Caki2 (cell line): ENCODE measurements around the gene MSI2. TPM values are rescaled to one million over a fixed set of nuclear protein-coding genes. Genes with fewer than 3 reads are reported as not detected.

Experiments used
- DNase-seq: peaks from one replicate; pipeline ENCODE4 v3.0.0-alpha.2; 2015; ENCODE audit warnings: low read depth
- in situ Hi-C: cut with HindIII; loops from 2 replicates; pipeline ENCODE4 v1.10.0; 2016; ENCODE audit warnings: low sequenced_read_pairs, low pct_unique_long_range_greater_than_20kb, mixed read lengths
- total RNA-seq: library from RNA; depleted of rRNA; stranded (reverse); fragments of >200 nt; shearing (Covaris generic); gene quantifications from 2 replicates; pipeline ENCODE4 v1.2.3, GENCODE V29; 2014; ENCODE audit warnings: low replicate concordance

The MSI2 gene
- total RNA-seq, 1 experiment from 2014 or later: 67.1 TPM

- no peak for DNase-seq
- in situ Hi-C loops: no loop called here
Measured at GRCh38 chr17:57585341-57586195, 329.2 kb downstream of the MSI2 start.

- DNase-seq: no peak
- in situ Hi-C loops: no loop called here
Measured at GRCh38 chr17:57586196-57586740, 329.9 kb downstream of the MSI2 start.

GRCh38 chr17:57586742-57587141 lies 330.4 kb downstream of the MSI2 start:
- in situ Hi-C loops: no loop called here
- DNase-seq: no peak

- in situ Hi-C loops: no loop called here
- no peak for DNase-seq
Measured at GRCh38 chr17:57587193-57587969, 331.1 kb downstream of the MSI2 start.

GRCh38 chr17:57588086-57588485 lies 331.8 kb downstream of the MSI2 start:
- in situ Hi-C loops: no loop called here
- DNase-seq: no peak

- peak; percentile 81 for DNase-seq
Measured at GRCh38 chr17:57589151-57590034, 333.1 kb downstream of the MSI2 start.

GRCh38 chr17:57593739-57594462 lies 337.6 kb downstream of the MSI2 start:
- DNase-seq: no peak
- in situ Hi-C loops: no loop called here

More at GRCh38 chr17:57589151-57590034, 333.1 kb downstream of the MSI2 start:
- in situ Hi-C loops: no loop called here

GRCh38 chr17:57594767-57595166 lies 338.4 kb downstream of the MSI2 start:
- no peak for DNase-seq
- in situ Hi-C loops: no loop called here

GRCh38 chr17:57595426-57595825 lies 339.1 kb downstream of the MSI2 start:
- DNase-seq: no peak
- in situ Hi-C loops: no loop called here

GRCh38 chr17:57595947-57596695 lies 339.8 kb downstream of the MSI2 start:
- in situ Hi-C loops: no loop called here

GRCh38 chr17:57597101-57597500 lies 340.8 kb downstream of the MSI2 start:
- in situ Hi-C loops: no loop called here
- DNase-seq: no peak

More at GRCh38 chr17:57595947-57596695, 339.8 kb downstream of the MSI2 start:
- DNase-seq: no peak

- in situ Hi-C loops: no loop called here
- peak; percentile 70 for DNase-seq
Measured at GRCh38 chr17:57597531-57598453, 341.5 kb downstream of the MSI2 start.

GRCh38 chr17:57599271-57600045 lies 343.1 kb downstream of the MSI2 start:
- in situ Hi-C loops: no loop called here
- DNase-seq: no peak

- in situ Hi-C loops: no loop called here
- no peak for DNase-seq
Measured at GRCh38 chr17:57600074-57600473, 343.8 kb downstream of the MSI2 start.

- in situ Hi-C loops: no loop called here
- DNase-seq: no peak
Measured at GRCh38 chr17:57601143-57601735, 344.9 kb downstream of the MSI2 start.
